SU-DHL-6 (cell line): Measurements from ENCODE around the gene SH3PXD2A.

Source experiments
- H2AFZ ChIP-seq: fragments of 200-600 bp; sonication (generic); 2 replicates; pipeline ENCODE4 v1.6.1; 2014; ENCODE audit warnings: low read depth, mild to moderate bottlenecking, moderate library complexity, mixed read lengths, antibody characterized with exemption, low read length; ENCODE audit not compliant: severe bottlenecking
- H3F3A ChIP-seq: fragments of 200-600 bp; shearing (Covaris generic); 2 replicates; pipeline ENCODE4 v1.6.0; 2016; ENCODE audit warnings: antibody characterized with exemption, mild to moderate bottlenecking; ENCODE audit not compliant: insufficient read depth
- H3K27ac ChIP-seq: fragments of 200-600 bp; sonication (generic); 2 replicates; pipeline ENCODE4 v1.5.1; 2016; ENCODE audit warnings: low read depth, mild to moderate bottlenecking, low read length, moderate library complexity, mixed read lengths
- H3K27me3 ChIP-seq: fragments of 200-600 bp; sonication (generic), shearing (Covaris generic); 2 replicates; pipeline ENCODE4 v1.6.0; 2014; ENCODE audit warnings: mild to moderate bottlenecking, low read length
- H3K36me3 ChIP-seq: fragments of 200-600 bp; sonication (generic); 2 replicates; pipeline ENCODE4 v1.6.1; 2014; ENCODE audit warnings: mild to moderate bottlenecking, low read length, mixed read lengths
- H3K4me2 ChIP-seq: fragments of 300-600, 200-600 bp; shearing (Covaris generic), sonication (generic); 2 replicates; pipeline ENCODE4 v1.6.0; 2014; ENCODE audit warnings: low read length, low read depth, mild to moderate bottlenecking; ENCODE audit not compliant: poor library complexity, severe bottlenecking
- H3K4me3 ChIP-seq: fragments of 200-600 bp; sonication (generic); 2 replicates; pipeline ENCODE4 v1.5.1; 2014; ENCODE audit warnings: antibody characterized with exemption, low read length, mild to moderate bottlenecking, mixed read lengths; ENCODE audit not compliant: insufficient read depth, poor library complexity, severe bottlenecking
- H3K79me2 ChIP-seq: fragments of 200-600 bp; sonication (generic); 2 replicates; pipeline ENCODE4 v1.6.1; 2014; ENCODE audit warnings: mild to moderate bottlenecking, low read length, moderate library complexity; ENCODE audit not compliant: insufficient read depth
- H3K9ac ChIP-seq: fragments of 200-600 bp; sonication (generic); 2 replicates; pipeline ENCODE4 v1.7.0; 2014; ENCODE audit warnings: mild to moderate bottlenecking, low read length
- H3K9me2 ChIP-seq: fragments of 200-600 bp; sonication (generic); replicated peaks from 2 replicates; pipeline ENCODE4 v1.6.1; 2014; ENCODE audit warnings: low read length; ENCODE audit not compliant: insufficient read depth
- H3K9me3 ChIP-seq: fragments of 200-600 bp; sonication (generic); 2 replicates; pipeline ENCODE4 v1.6.1; 2014; ENCODE audit warnings: low read length, mixed read lengths; ENCODE audit not compliant: insufficient read depth
- H4K20me1 ChIP-seq: fragments of 200-600 bp; sonication (generic); 2 replicates; pipeline ENCODE4 v1.6.1; 2014; ENCODE audit warnings: low read depth, mild to moderate bottlenecking, antibody characterized with exemption, low read length, moderate library complexity, mixed read lengths
- CTCF ChIP-seq: fragments of 200-600 bp; sonication (generic); IDR thresholded peaks from one replicate; pipeline ENCODE4 v1.5.1; 2017; ENCODE audit warnings: antibody characterized with exemption, mild to moderate bottlenecking, low read length, moderate library complexity; ENCODE audit not compliant: insufficient read depth, poor library complexity, severe bottlenecking
- EZH2phosphoT487 ChIP-seq: fragments of 200-600 bp; sonication (generic), shearing (Covaris generic); conservative IDR thresholded peaks from 2 replicates; pipeline ENCODE4 v1.6.1; 2018; ENCODE audit warnings: mild to moderate bottlenecking, antibody characterized with exemption, low read length, moderate library complexity, mixed read lengths

SH3PXD2A gene

GRCh38 chr10:103835096-103836050 lies 20.0 kb downstream of the SH3PXD2A start:
- Histone ChIP-seq H3F3A (no peaks in the 10 kb centered on the region), H3K9ac (no peak overlapping the region), H3K4me3 (no peak overlapping the region), H3K79me2 (no peaks in the 10 kb centered on the region), H4K20me1 (no peaks in the 10 kb centered on the region), H3K9me2 (no peaks in the 10 kb centered on the region), H3K27ac (no peak overlapping the region), H3K9me3 (peaks cover 5% of the 10 kb centered on the region; the same call in 1 of the 2 replicates), H3K4me2 (no peak overlapping the region), H2AFZ (no peak overlapping the region), H3K27me3 (no peaks in the 10 kb centered on the region), H3K36me3 (no peaks in the 10 kb centered on the region)
- TF ChIP-seq EZH2phosphoT487 = no peak

DNA sequence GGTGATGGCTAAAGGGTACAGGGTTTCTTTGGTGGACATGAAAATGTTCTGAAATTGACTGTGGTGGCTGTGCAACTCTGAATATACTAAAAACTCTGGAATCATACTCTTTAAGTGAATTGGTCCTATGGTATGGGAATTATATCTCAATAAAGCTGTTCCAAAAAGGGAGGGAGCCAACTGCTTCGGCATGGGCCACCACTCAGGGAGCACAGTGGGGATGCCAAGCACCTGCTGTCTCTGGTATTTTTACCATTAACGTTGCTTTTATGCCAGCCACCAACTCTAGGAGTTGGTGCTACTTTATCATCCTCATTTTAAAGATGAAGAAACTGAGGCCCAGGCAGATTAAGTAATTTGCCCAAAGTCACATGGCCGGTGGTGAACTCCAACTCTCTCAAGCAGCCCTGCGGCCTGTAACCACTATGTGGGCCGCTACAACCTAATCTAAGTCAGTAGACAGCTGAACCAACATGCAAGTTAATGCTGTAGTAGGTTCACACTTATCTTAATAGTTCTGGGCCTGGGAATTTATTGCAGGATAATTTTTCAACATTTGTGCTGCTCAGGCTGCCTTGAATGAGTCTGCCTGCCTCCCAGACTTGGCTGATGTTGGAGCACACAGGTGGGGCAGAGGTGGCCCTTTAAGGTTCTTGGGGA lies 20.8 kb downstream of the SH3PXD2A start:
- no peak overlapping the region for H3K4me2 ChIP-seq
- no peak for TF ChIP-seq CTCF
- TF ChIP-seq EZH2phosphoT487 = no peak
- no peak overlapping the region for H3K4me3 ChIP-seq
- H3K9ac ChIP-seq = no peak overlapping the region
- peaks cover 5% of the 10 kb centered on the region; the same call in 1 of the 2 replicates for H3K9me3 ChIP-seq
- H3K27ac ChIP-seq = no peak overlapping the region
- no peaks in the 10 kb centered on the region for H3K27me3 ChIP-seq
- no peak overlapping the region for H2AFZ ChIP-seq
- H4K20me1 ChIP-seq = no peaks in the 10 kb centered on the region
- no peaks in the 10 kb centered on the region for H3K36me3 ChIP-seq
- no peaks in the 10 kb centered on the region for H3K9me2 ChIP-seq
- no peaks in the 10 kb centered on the region for H3K79me2 ChIP-seq
- H3F3A ChIP-seq = no peaks in the 10 kb centered on the region

DNA sequence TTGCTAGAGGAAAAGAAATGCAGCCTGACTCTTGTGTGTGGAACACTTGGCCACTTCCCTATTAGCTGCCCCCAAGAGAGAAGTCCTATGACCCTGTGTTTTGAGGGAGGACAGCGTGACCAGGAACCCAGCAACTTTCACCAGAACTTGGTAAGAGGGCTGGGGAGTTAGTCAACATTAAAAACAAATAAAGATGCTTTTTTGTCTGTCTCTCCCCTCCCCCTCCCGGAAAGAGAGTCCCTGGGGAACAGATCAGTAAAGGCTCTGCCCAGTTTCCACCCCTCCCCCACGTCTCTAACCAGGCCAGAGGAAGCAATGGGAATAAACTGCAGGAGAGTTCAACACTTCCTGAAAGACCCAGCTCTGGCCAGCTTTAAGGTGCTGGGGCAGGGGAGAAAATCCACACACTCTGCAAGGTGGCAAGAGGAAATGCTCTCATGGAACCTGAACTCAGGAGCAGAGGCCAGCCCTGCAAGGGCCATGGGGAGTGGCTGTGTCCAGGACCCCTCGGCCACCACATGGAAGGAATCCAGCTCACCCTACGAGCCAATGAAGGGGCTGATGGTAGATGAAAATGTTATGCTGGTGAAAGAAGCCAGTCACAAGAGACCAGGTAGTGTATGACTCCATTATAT lies 21.5 kb downstream of the SH3PXD2A start:
- Histone ChIP-seq H3K9me3 (peaks cover 5% of the 10 kb centered on the region; the same call in 1 of the 2 replicates), H3K27ac (no peak overlapping the region), H2AFZ (no peak overlapping the region), H3K9ac (no peak overlapping the region), H3K4me3 (no peak overlapping the region), H3K27me3 (no peaks in the 10 kb centered on the region), H3K79me2 (no peaks in the 10 kb centered on the region), H4K20me1 (no peaks in the 10 kb centered on the region), H3K36me3 (no peaks in the 10 kb centered on the region), H3K9me2 (no peaks in the 10 kb centered on the region), H3F3A (no peaks in the 10 kb centered on the region), H3K4me2 (no peak overlapping the region)
- no peak for TF ChIP-seq CTCF
- no peak for TF ChIP-seq EZH2phosphoT487
